Ovary (tissue), 10 donors: Measurements from ENCODE around the gene DRD4. TPM values are rescaled to one million over a fixed set of nuclear protein-coding genes. Genes with fewer than 3 reads are reported as not detected.

Experiments used
- DNase-seq, 5 donors: peaks; one replicate each; pipeline ENCODE4 v3.0.0-alpha.2; 2019 to 2020
- H3K27ac ChIP-seq, 2 donors: fragments of 200-600 bp; one replicate each; pipeline versions ENCODE4 v1.5.1 to v1.8.0; 2019 to 2022
- H3K27me3 ChIP-seq: fragments of 200-600 bp; one replicate; pipeline ENCODE4 v1.8.0; 2022
- H3K36me3 ChIP-seq: fragments of 200-600 bp; sonication (generic); one replicate; pipeline ENCODE4 v1.5.1; 2019
- H3K4me1 ChIP-seq: one replicate; pipeline ENCODE4 v1.8.1; 2013; ENCODE audit warnings: mild to moderate bottlenecking, moderate library complexity; ENCODE audit not compliant: insufficient read depth
- H3K4me3 ChIP-seq: fragments of 200-600 bp; sonication (generic); one replicate; pipeline ENCODE4 v1.5.1; 2017
- H3K9me3 ChIP-seq, 2 donors: fragments of 200-600 bp in 1 of 2; sonication (generic) in 1 of 2; one replicate each; pipeline versions ENCODE4 v1.5.1 to v1.8.1; 2013 to 2019; ENCODE audit warnings: mild to moderate bottlenecking in 1 of 2, moderate library complexity in 1 of 2
- CTCF ChIP-seq, 3 donors: fragments of 450-650 bp in 2 of 3; fragments of 200-600 bp in 1 of 3; IDR thresholded peaks; one replicate each; pipeline versions ENCODE4 v1.5.1 to v1.8.0; 2016 to 2022; ENCODE audit warnings: antibody characterized with exemption in 3 of 3, mild to moderate bottlenecking in 1 of 3
- EP300 ChIP-seq: sonication (generic); formaldehyde crosslinking; IDR thresholded peaks from one replicate; pipeline ENCODE4 v1.6.1; 2017; ENCODE audit warnings: antibody characterized with exemption
- POLR2A ChIP-seq: fragments of 450-650 bp; IDR thresholded peaks from one replicate; pipeline ENCODE4 v1.6.1; 2017; ENCODE audit warnings: antibody characterized with exemption, mild to moderate bottlenecking, moderate library complexity
- WGBS, 3 donors: extraction: QIAGEN DNeasy Blood & Tissue Kit in 1 of 3; methylation state at CpG; one replicate each; pipeline versions ENCODE4 v1.1.5 to v1.1.7; 2013 to 2017; 5-methylcytosine and 5-hydroxymethylcytosine counted together
- intact Hi-C, 4 donors: fragments of 100-400 bp; cut with DNase I; formaldehyde crosslinking; loops; one replicate each; pipeline versions ENCODE4 v1.11.0 to v1.15.1; 2022 to 2023
- long read RNA-seq, 3 donors: library from polyadenylated mRNA in 2 of 3; unstranded in 2 of 3; transcript quantifications; one replicate each; pipeline ENCODE4 v2.0.0 and lab custom pipeline, GENCODE V29; 2021 to 2026
- polyA plus RNA-seq, 2 donors: library from polyadenylated mRNA; stranded (reverse); fragments of 200-250 nt in 1 of 2; fragments of 350-450 nt in 1 of 2; fragmentation: Illumina TruSeq in 1 of 2; extraction: RNeasy Lipid Tissue Mini Kit (QIAGEN cat#74804) in 1 of 2; gene quantifications; one replicate each; pipeline ENCODE4 v1.2.3, GENCODE V29; 2013 to 2014
- total RNA-seq, 7 donors: library from RNA; depleted of rRNA in 2 of 7; stranded (reverse); fragments of >200 nt in 2 of 7; fragmentation: NEBNext Ultra II Directional in 3 of 7; extraction: Animal tissue kit (Norgen Biotek cat#: 25700) in 3 of 7; gene quantifications; one replicate each; pipeline versions ENCODE4 v1.1.0 to v1.2.4, GENCODE V29; 2016 to 2023
- donor health status: DM: no; HTN: no; CAD: no; lungs with moderate emphysema.
- donor health status: DM: no; HTN: no; CAD: no.
- donor health status: Bipolar disorder and iron deficiency.
- donor health status: DM: yes; HTN: yes; CAD: no.
- donor health status: DM: no; HTN: no; CAD: no.
- donor health status: DM: yes; HTN: yes; CAD: no.

DRD4 gene
- 1 to 10 TPM in 5 of 7 donors, under 1 TPM in 2; 0.57 to 3.3 (median 1.7) TPM for total RNA-seq
- polyA plus RNA-seq, result under 1 TPM in 1 of 2 donors, not detected in 1; 0.63 TPM
- long read RNA-seq, donor 1, result 0 reads
- long read RNA-seq, donor 2, partial matches to known transcripts, result 0 of 1 reads
- long read RNA-seq, donor 2, other reads (novel, unspliced or antisense), result 0 of 1 reads
- long read RNA-seq, donor 3, result 0 reads

DNA sequence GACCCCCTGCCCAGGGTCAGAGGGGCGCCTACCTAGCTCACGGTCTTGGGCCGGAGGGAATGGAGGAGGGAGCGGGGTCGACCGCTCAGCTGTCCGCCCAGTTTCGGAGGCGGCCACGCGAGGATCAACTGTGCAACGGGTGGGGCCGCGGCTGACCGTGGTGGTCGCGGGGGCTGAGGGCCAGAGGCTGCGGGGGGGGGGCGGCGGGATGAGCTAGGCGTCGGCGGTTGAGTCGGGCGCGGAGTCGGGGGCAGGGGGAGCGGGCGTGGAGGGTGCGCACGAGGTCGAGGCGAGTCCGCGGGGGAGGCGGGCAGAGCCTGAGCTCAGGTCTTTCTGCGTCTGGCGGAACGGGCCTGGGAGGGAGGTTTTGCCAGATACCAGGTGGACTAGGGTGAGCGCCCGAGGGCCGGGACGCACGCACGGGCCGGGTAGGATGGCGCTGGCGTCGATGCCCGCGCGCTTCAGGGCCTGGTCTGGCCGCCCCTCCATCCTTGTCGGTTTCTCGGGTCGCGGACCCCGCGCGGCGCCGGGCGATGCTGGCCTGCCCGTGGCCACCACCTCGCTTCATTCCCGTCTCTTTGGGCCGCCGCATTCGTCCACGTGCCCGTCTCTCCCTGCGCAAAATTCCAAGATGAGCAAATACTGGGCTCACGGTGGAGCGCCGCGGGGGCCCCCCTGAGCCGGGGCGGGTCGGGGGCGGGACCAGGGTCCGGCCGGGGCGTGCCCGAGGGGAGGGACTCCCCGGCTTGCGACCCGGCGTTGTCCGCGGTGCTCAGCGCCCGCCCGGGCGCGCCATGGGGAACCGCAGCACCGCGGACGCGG, at the start of gene DRD4:
Gene DRD4 (plus strand): TSS at position 759 of the 822 bp plus-strand sequence. CDS start 36 bp downstream, at position 795.
- intact Hi-C loops, result no loop called here
- 8 to 20% (median 14%) methylated on average over 60 to 99 of the region's 100 CpGs for WGBS, 3 donors
- H3K27me3 ChIP-seq, result no peaks in the 10 kb centered on the region

GRCh38 chr11:587546-587945, 49.5 kb upstream of the DRD4 start:
- intact Hi-C loops, result no loop called here
- 65 to 73% (median 67%) methylated on average over 8 of the region's 8 CpGs for WGBS, 3 donors

More for the DNA sequence above, at the start of gene DRD4:
- Histone ChIP-seq H3K27ac (no peak within 1 kb of the TSS), H3K4me1 (peaks cover 7% of the 10 kb centered on the region), H3K36me3 (no peaks in the 10 kb centered on the region), H3K4me3 (no peak within 1 kb of the TSS), H3K9me3 (no peaks in the 10 kb centered on the region)
- DNase-seq, result peak in 1 of 5 donors; percentile 61
- no peak for TF ChIP-seq EP300
- no peak for TF ChIP-seq POLR2A
- no peak for TF ChIP-seq CTCF (IDR thresholded peaks at IDR 0.05)

DNA sequence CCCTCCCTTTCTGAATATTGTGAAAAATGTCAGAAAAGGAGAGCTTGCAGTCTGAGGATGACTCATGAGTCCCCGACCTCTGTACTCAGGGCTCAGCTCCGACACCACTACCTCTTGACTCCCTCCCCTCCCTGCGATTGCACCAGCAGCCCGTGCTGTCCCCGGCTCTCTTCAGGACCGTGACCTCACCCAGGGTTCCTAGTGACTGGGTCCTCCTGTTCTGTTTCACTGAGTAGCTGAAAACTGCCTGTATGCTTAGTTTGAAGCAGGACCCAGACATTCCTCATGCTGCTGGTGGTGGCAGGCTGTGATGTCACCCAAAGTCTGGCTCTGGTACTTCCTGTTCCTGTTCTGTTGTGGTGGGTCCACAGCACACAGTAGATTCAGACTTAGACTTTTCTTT, 49.1 kb upstream of the DRD4 start:
- WGBS, 3 donors, result 20 to 39% (median 30%) methylated on average over 6 of the region's 6 CpGs
- intact Hi-C loops, result no loop called here
- no peak overlapping the region for H3K27ac ChIP-seq
- H3K9me3 ChIP-seq, result no peaks in the 10 kb centered on the region
- DNase-seq, result peak in 1 of 5 donors; percentile 49
- no peak for TF ChIP-seq EP300
- TF ChIP-seq CTCF (IDR thresholded peaks at IDR 0.05), result no peak
- no peak for TF ChIP-seq POLR2A
- H3K36me3 ChIP-seq, result no peaks in the 10 kb centered on the region
- no peaks in the 10 kb centered on the region for H3K4me1 ChIP-seq
- H3K4me3 ChIP-seq, result no peak overlapping the region
- no peaks in the 10 kb centered on the region for H3K27me3 ChIP-seq

More at GRCh38 chr11:587546-587945, 49.5 kb upstream of the DRD4 start:
- Histone ChIP-seq H3K9me3 (no peaks in the 10 kb centered on the region), H3K27me3 (no peaks in the 10 kb centered on the region), H3K27ac (no peak overlapping the region), H3K4me1 (no peaks in the 10 kb centered on the region), H3K4me3 (no peak overlapping the region), H3K36me3 (no peaks in the 10 kb centered on the region)
- TF ChIP-seq POLR2A (no peak), EP300 (no peak)
- no peak for DNase-seq

DNA sequence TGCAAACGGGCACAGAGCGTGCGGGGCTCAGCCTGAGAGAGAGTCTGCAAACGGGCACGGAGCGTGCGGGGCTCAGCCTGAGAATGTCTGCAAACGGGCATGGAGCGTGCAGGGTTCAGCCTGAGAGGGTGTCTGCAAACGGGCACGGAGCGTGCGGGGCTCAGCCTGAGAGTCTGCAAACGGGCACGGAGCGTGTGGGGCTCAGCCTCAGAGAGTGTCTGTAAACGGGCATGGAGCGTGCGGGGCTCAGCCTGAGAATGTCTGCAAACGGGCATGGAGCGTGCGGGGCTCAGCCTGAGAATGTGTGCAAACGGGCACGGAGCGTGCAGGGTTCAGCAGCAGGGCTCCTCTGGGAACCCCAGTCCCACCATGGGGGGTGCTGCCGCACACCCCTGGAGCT, 47.3 kb upstream of the DRD4 start:
- intact Hi-C loops, result no loop called here

More for the DNA sequence above, 47.3 kb upstream of the DRD4 start:
- DNase-seq, result peak in 1 of 5 donors; percentile 28
- H3K27me3 ChIP-seq, result no peaks in the 10 kb centered on the region
- no peak for TF ChIP-seq EP300
- TF ChIP-seq CTCF (IDR thresholded peaks at IDR 0.05), result no peak
- no peak for TF ChIP-seq POLR2A
- 93 to 94% (median 93%) methylated on average over 26 of the region's 26 CpGs for WGBS, 3 donors
- H3K4me3 ChIP-seq, result no peak overlapping the region
- H3K27ac ChIP-seq, result no peak overlapping the region
- H3K36me3 ChIP-seq, result no peaks in the 10 kb centered on the region
- no peaks in the 10 kb centered on the region for H3K9me3 ChIP-seq
- H3K4me1 ChIP-seq, result no peaks in the 10 kb centered on the region
